Umbilical cord (tissue), 2 donors: ENCODE data around the gene C16orf54. TPM values are rescaled to one million over a fixed set of nuclear protein-coding genes. Genes with fewer than 3 reads are reported as not detected.
"Not testable (repeated sequence)": the region's sequence is repeated elsewhere in the genome, so short reads cannot be mapped to it uniquely, and the experiment has no call there.

ENCODE experiments used
- DNase-seq: peaks from one replicate; pipeline ENCODE4 v3.0.0-alpha.2; 2015; ENCODE audit warnings: low spot score
- total RNA-seq: library from RNA; depleted of rRNA; stranded (reverse); fragments of >200 nt; gene quantifications from one replicate; pipeline ENCODE4 v1.2.3, GENCODE V29; 2014; ENCODE audit warnings: low replicate concordance; ENCODE audit not compliant: insufficient read depth

C16orf54 gene
- total RNA-seq, 1 donor from 2014 or later = 0.72 TPM

DNA sequence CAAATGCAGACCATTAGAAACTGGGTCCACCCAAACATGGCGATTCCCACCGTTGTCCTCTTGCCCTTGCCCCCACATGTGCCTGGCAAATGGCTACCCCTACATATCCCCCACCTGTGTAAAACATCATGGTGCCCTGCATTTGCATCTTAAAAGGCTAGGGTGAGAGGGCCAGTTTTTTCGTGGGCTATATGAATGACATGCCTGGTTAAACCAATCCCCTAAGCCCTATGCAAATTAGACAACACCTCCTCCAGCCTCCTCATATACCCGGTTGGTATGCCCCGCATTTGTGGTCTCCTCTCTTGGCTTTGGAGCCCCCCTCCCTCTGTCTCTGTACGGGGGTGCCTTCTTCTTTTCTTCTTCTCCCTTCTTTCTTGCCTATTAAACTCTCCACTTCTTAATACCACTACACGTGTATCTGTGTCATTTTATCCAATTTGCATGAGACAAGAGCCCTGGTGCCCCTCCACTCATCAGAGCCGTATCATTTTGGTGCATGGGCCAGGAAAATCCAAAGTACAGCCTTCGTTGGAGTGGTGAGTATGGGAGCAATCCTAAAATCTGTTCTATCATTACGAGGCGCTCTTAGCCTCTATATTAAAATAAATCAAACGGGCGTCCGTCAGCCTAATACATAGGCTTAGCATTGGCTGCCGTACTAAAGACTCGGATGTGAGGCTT lies 36.7 kb downstream of the C16orf54 start:
- no peak for DNase-seq

DNA sequence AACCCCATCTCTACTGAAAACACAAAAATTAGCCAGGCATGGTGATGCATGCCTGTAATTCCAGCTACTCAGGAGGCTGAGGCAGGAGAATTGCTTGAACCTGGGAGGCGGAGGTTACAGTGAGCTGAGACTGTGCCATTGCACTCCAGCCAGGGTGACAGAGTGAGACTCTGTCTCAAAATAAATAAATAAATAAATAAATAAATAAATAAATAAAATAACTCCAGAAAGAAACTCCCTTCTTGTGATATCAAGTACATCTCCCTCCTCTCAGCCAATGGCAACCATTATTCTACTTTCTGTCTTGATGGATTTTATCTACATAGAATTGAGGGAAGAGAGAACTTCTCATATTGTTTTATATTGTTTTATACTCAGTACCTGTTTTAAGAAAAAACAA lies 38.6 kb downstream of the C16orf54 start:
- not testable (repeated sequence) for DNase-seq

DNA sequence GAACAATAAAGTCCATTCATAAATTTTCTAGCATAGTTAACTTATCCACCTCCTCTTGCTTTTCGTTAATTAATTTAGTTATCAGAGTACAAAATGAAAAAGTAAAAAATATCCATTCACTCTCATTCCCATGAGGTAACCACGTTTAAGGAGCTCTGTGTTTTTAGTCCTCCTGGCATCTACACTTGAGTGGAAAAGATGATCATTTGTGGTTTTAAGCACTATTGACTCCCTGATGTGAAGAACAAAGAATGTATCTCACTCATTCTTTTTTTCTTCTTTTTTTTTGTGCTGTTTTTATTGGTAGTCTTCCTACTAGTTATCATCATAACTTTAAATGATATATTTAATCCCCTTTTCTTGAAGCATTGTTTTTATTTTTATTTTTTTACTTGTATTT lies 40.8 kb downstream of the C16orf54 start:
- DNase-seq = no peak

DNA sequence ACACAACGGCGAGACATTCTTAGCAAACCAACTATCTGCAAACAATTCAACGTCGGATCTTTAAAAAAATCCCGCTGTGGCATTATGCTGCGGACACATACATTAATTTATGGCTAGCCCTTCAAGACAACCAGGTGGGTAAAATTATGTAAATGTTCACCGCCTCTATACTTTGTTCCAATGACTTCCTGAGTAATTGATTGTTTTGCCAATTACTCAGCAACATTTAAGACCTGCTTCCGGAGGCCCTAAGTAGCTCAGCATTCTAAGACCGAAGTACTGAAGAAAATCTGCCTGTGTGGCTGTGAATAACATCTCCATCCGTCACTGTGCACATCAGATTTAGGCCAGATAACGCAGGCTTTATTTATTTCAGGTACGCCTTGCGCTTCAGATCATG lies 43.5 kb downstream of the C16orf54 start:
- DNase-seq = no peak

DNA sequence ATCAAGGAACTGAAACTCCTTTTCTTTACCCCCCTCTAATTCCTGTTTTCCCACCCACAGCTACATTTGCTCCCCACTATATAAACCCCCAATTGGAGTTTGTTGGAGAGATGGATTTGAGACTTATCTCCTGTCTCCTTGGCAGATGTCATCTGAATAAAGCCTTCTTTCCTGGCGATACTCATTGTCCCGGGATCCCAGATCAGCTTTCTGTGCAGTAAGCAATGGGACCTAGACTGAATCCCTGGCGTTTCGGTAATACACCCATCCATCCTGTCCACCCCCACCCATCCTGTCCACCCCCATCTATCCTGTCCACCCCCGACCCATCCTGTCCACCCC lies 44.6 kb downstream of the C16orf54 start:
- DNase-seq = no peak

DNA sequence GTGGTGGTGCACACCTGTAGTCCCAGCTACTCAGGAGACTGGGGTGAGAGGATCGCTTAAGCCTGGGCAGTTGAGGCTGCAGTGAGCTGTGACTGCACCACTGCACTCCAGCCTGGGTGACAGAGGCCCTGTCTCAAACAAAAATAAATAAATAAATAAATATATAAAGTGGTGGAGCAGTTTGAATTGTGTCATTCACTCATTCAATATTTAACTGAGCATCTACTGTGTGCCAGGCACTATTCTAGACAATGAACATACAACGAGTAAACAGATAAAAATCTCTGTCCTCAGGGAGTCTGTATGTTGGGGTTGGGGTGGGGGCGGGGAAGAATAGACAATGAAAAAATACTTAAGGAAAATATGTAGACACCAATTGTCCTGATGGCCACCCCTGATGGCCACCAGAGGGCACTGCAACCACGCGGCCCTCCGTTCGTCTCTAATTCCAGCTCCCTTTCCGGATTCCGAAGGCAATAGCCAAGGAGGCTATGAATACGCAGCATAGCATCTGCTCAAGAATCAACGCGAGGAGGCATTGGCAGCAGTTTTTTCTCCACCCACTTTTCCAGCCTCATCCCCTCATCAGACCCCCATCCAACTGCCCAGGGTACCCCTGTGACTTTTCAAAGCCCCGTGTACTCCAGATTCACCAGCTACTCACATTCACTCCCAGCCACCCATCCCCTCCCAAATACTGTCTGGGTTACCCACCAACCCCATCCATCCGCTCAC lies 45.4 kb downstream of the C16orf54 start:
- peak; percentile 78 for DNase-seq

DNA sequence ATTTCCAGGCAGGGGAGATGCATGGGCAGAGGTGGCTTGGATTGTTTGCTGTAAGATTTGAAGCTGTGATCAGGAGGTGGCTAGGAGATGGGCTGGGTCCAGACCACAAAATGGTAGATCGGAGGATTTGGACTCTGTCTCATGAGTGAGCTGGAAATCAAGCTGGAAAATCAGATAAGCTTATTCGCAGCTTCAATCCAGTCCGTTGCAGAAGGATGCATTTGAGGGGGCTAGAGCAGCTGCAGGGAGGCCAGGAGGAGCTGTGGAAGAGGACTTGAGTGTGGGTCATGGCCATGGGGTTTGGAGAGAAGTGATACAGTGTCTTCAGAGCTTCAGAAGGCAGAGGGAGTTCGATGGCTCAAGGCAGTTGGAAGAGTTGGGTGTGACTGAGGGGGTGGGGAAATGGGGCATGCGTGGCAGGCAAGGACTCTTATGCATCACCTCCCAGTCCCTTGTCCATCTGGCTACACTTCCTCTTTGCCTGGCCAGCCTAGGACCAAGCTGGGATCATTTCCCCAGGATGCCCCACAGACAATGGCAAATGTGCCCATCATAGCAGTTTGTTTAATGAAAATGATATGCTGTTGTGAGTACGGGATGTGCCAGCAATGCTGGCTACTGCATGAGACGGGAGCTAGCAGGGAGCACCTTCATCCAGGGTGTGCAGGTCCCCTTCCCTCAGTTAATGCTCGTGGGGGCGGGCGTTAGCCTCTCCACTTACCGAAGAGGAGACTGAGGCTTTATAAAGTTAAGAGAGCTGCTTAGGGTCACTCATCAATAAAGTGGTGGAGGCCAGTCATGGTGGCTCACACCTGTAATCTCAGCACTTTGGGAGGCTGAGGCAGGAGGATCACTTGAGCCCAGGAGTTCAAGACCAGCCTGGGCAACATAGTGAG lies 46.2 kb downstream of the C16orf54 start:
- DNase-seq = no peak

DNA sequence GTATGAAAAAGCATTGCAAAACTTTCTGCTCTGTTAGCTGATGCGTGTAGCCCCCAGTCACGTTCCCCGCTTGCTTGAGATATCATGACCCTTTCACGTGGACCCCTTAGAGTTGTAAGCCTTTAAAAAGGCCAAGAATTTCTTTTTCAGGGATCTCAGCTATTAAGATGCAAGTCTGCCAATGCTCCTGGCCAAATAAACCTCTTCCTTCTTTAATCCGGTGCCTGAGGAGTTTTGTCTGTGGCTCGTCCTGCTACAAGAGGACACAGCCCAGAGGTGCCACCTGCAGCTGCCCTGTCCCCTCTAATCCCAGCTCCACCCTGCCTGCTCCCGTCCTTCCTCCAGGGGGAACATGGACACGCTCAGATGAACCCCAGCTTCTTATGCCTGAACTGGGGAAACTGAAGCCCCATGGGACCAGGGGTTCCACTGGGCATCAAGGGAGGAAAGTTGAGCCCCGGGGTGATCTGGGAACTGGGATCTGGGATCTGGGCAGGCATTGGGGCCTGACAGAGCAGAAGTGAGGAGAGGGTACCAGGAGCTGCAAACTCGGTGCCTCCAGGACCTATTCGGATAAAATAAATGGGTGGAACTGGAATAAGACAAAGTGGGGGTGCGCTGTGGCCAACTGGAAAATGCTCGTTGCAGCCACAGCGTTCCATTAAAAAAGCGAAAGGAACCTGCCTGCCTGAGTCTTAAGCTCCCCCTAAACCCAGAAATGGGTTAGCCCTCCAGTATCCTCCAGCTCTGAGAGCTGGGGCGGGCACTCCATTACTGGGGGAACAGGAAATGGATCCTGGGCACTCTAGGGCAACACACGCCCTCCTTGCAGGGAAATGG lies 47.1 kb downstream of the C16orf54 start:
- DNase-seq = no peak

DNA sequence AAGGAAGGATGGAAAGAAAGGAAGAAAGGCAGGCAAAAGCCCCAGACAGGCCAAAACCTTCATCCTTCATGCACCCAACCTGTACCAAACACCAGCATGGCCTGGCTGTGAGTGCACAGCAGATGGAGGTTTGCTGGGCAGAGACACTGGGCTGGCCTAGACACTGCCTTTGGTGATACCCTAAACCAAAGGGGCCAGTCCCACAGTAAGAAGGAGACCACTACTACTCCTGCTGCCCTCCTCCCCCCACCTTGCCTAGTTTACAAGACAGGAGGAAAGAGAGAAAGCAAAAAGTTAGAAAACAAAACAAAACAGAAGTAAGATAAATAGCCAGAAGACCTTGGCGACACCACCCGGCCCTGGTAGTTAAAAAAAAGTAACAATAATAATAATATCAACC lies 47.7 kb downstream of the C16orf54 start:
- no peak for DNase-seq

DNA sequence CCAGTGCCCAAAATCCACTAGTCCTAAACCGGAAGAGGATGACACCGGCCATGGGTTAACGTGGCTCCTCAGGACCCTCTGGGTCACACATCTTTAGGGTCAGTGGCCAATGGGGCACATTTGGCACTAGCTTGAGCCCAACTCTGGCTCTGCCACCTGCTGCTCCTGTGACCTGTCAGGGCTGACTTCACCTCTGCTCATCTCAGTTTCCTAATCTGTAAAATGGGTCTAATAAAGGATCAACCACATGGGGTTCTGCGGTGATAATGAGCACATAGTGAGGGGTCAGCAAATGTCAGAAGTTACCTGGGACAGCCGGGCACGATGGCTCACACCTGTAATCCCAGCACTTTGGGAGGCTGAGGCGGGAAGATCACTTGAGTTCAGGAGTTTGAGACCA lies 48.4 kb downstream of the C16orf54 start:
- DNase-seq = no peak

DNA sequence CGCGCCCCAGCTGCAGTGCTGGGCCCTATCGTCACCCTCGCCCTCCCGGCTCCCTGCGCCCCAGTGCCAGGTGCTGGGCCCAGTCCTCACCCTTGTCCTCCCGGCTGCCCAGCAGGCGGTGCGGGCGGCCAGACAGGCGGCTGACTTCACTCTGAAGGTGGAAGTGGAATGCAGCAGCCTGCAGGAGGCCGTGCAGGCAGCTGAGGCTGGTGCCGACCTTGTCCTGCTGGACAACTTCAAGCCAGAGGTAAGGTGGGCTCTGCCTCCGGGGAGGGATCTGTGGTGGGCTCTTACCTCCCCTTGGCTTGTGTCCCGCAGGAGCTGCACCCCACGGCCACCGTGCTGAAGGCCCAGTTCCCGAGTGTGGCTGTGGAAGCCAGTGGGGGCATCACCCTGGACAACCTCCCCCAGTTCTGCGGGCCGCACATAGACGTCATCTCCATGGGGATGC lies 48.9 kb downstream of the C16orf54 start:
- DNase-seq = no peak

DNA sequence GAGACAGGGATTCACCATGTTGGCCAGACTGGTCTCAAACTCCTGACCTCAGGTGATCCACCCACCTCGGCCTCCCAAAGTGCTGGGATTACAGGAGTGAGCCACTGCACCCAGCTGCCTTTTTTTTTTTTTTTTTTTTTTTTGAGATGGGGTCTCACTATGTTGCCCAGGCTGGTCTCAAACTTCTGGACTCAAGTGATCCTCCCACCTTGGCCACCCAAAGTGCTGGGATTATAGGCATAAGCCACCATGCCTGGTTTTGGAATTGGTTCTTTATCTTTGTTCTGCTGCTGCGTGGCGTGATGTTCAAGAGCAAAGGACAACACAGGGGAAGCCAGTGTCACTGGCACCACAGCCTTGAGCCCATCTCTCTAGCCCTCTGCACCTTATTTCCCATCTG lies 50.1 kb downstream of the C16orf54 start:
- DNase-seq = not testable (repeated sequence)

DNA sequence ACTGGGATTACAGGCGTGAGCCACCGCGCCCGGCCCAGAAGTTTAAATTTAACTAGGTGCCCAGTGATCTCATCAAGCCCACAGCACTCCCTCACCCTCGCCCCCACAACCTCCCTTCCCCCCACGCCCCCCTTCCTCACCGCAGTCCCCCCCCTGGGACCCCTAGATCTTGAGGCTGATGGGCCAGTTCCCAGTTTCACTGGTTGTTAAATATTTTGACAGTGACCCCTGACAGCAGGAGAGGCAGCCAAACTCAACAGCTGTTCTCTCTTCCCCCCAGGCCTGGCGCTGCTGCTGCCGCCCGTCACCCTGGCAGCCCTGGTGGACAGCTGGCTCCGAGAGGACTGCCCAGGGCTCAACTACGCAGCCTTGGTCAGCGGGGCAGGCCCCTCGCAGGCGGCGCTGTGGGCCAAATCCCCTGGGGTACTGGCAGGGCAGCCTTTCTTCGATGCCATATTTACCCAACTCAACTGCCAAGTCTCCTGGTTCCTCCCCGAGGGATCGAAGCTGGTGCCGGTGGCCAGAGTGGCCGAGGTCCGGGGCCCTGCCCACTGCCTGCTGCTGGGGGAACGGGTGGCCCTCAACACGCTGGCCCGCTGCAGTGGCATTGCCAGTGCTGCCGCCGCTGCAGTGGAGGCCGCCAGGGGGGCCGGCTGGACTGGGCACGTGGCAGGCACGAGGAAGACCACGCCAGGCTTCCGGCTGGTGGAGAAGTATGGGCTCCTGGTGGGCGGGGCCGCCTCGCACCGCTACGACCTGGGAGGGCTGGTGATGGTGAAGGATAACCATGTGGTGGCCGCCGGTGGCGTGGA lies 51.2 kb downstream of the C16orf54 start:
- DNase-seq = no peak

DNA sequence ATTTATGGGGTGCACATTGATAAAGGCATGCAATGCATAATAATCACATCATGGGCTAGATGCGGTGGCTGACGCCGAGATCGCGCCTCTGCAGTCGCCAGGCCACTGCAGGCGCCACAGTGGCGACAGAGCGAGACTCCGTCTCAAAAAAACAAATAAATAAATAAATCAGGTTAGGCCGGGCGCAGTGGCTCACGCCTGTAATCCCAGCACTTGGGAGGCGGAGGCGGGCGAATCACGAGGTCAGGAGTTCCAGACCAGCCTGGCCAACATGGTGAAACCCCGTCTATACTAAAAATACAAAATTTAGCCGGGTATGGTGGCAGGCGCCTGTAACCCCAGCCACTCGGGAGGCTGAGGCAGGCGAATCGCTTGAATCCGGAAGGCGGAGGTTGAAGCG lies 53.2 kb downstream of the C16orf54 start:
- not testable (repeated sequence) for DNase-seq

Other genes starting within 250 kb of the C16orf54 start
- 11.8 TPM for gene NPIPB12, start 239.6 kb downstream of the C16orf54 start, total RNA-seq
- 0.96 TPM for gene SPN, start 82.7 kb downstream of the C16orf54 start, total RNA-seq
- 56.3 TPM for gene QPRT, start 66.8 kb downstream of the C16orf54 start, total RNA-seq
- 2.2 TPM for gene ZG16, start 32.3 kb upstream of the C16orf54 start, total RNA-seq
- 25.0 TPM for gene KIF22, start 44.8 kb upstream of the C16orf54 start, total RNA-seq
- 103 TPM for gene MAZ, start 60.5 kb upstream of the C16orf54 start, total RNA-seq
- gene PRRT2, start 66.2 kb upstream of the C16orf54 start, total RNA-seq = 7.9 TPM
- 13.7 TPM for gene PAGR1, start 70.2 kb upstream of the C16orf54 start, total RNA-seq
- 91.7 TPM for gene MVP, start 74.5 kb upstream of the C16orf54 start, total RNA-seq
- gene CDIPT, start 117.2 kb upstream of the C16orf54 start, total RNA-seq = 68.1 TPM
- 12.5 TPM for gene SEZ6L2, start 153.6 kb upstream of the C16orf54 start, total RNA-seq
- not detected for gene ASPHD1, start 154.5 kb upstream of the C16orf54 start, total RNA-seq
- gene KCTD13, start 180.2 kb upstream of the C16orf54 start, total RNA-seq = 9.4 TPM
- gene TMEM219, start 216.1 kb upstream of the C16orf54 start, total RNA-seq = 26.7 TPM
- 31.8 TPM for gene TAOK2, start 227.9 kb upstream of the C16orf54 start, total RNA-seq
- 1.4 TPM for gene HIRIP3, start 249.6 kb upstream of the C16orf54 start, total RNA-seq